SK-N-SH (cell line): Measurements from ENCODE around the gene MAB21L3. TPM values are rescaled to one million over a fixed set of nuclear protein-coding genes. Genes with fewer than 3 reads are reported as not detected.

Experiments
- CTCF ChIA-PET: fragments of 300-600, 350-600 bp; formaldehyde crosslinking; extraction: SDS; loops from one replicate; lab custom pipeline; 2021; lab: Yijun Ruan, JAX
- POLR2A ChIA-PET: fragments of 350-600 bp; sonication (Branson Sonifier 250); formaldehyde crosslinking; extraction: SDS; loops from one replicate; lab custom pipeline; 2020; ENCODE audit warnings: antibody characterized with exemption, inconsistent platforms; lab: Yijun Ruan, JAX
- DNase-seq: peaks from one replicate; pipeline ENCODE4 v3.0.0; 2012
- H2AFZ ChIP-seq: fragments of 200-600 bp; sonication (generic); 2 replicates; pipeline ENCODE4 v1.8.1; 2016; ENCODE audit warnings: antibody characterized with exemption, mild to moderate bottlenecking, low read depth
- H3F3A ChIP-seq: fragments of 200-600 bp; sonication (generic); replicated peaks from 2 replicates; pipeline ENCODE3; 2016; ENCODE audit warnings: antibody characterized with exemption, mild to moderate bottlenecking; ENCODE audit not compliant: insufficient read depth
- H3K27ac ChIP-seq, 2 experiments: fragments of 200-500 bp in 1 of 2; fragments of 200-600 bp in 1 of 2; sonication (Bioruptor generic) in 1 of 2; sonication (generic), shearing (Covaris generic) in 1 of 2; 2 replicates each; pipeline versions ENCODE4 v1.5.1 to v1.6.1; 2014 to 2016; ENCODE audit warnings: low read depth in 2 of 2, inconsistent platforms in 1 of 2, low read length in 1 of 2, mild to moderate bottlenecking in 1 of 2, mixed read lengths in 1 of 2
- H3K27me3 ChIP-seq: fragments of 200-600 bp; sonication (generic), shearing (Covaris generic); 2 replicates; pipeline ENCODE4 v1.6.1; 2016; ENCODE audit warnings: mixed run types; ENCODE audit not compliant: insufficient read depth
- H3K36me3 ChIP-seq, 2 experiments: fragments of 200-500 bp in 1 of 2; fragments of 200-600 bp in 1 of 2; sonication (Bioruptor generic) in 1 of 2; sonication (generic) in 1 of 2; replicated peaks in 1 of 2; 2 replicates each; pipeline versions ENCODE3 to v1.5.1; 2014 to 2016; ENCODE audit warnings: low read length in 1 of 2, mild to moderate bottlenecking in 1 of 2; ENCODE audit not compliant: insufficient read depth in 2 of 2, control insufficient read depth in 1 of 2
- H3K4me1 ChIP-seq, 2 experiments: fragments of 200-500 bp in 1 of 2; fragments of 200-600 bp in 1 of 2; sonication (Bioruptor generic) in 1 of 2; sonication (generic), shearing (Covaris generic) in 1 of 2; 2 replicates each; pipeline versions ENCODE4 v1.5.1 to v1.6.1; 2014 to 2016; ENCODE audit warnings: low read depth in 1 of 2, low read length in 1 of 2, mixed run types in 1 of 2; ENCODE audit not compliant: insufficient read depth in 2 of 2, control insufficient read depth in 1 of 2
- H3K4me2 ChIP-seq: fragments of 200-600 bp; sonication (generic), shearing (Covaris generic); 2 replicates; pipeline ENCODE4 v1.6.1; 2017; ENCODE audit warnings: mixed run types
- H3K4me3 ChIP-seq, 2 experiments: fragments of 200-500 bp in 1 of 2; fragments of 200-600 bp in 1 of 2; sonication (Bioruptor generic) in 1 of 2; sonication (generic), shearing (Covaris generic) in 1 of 2; 2 replicates each; pipeline versions ENCODE4 v1.5.1 to v1.8.1; 2014 to 2016; ENCODE audit warnings: low read depth in 2 of 2, inconsistent platforms in 1 of 2, low read length in 1 of 2, mild to moderate bottlenecking in 1 of 2, mixed read lengths in 1 of 2, moderate library complexity in 1 of 2
- H3K79me2 ChIP-seq: fragments of 200-600 bp; sonication (generic); 2 replicates; pipeline ENCODE4 v1.8.1; 2017; ENCODE audit warnings: mild to moderate bottlenecking; ENCODE audit not compliant: insufficient read depth
- H3K9ac ChIP-seq: fragments of 200-600 bp; sonication (generic); 2 replicates; pipeline ENCODE4 v1.6.1; 2017; ENCODE audit warnings: mixed run types
- H3K9me2 ChIP-seq: fragments of 200-600 bp; sonication (generic); 2 replicates; pipeline ENCODE4 v1.6.1; 2017; ENCODE audit warnings: mixed run types
- H3K9me3 ChIP-seq: fragments of 200-600 bp; sonication (generic); 2 replicates; pipeline ENCODE4 v1.6.1; 2017; ENCODE audit warnings: mixed run types, mild to moderate bottlenecking, moderate library complexity
- H4K20me1 ChIP-seq: fragments of 200-600 bp; sonication (generic); 2 replicates; pipeline ENCODE4 v1.6.1; 2017; ENCODE audit warnings: mild to moderate bottlenecking, mixed run types; ENCODE audit not compliant: insufficient read depth
- ELF1 ChIP-seq: IDR thresholded peaks from 2 replicates; pipeline ENCODE4 v1.4.0; 2012
- FOSL2 ChIP-seq: IDR thresholded peaks from 2 replicates; pipeline ENCODE4 v1.4.0; 2012; ENCODE audit warnings: low read depth, mild to moderate bottlenecking, moderate library complexity, borderline replicate concordance
- GABPA ChIP-seq: IDR thresholded peaks from 2 replicates; pipeline ENCODE4 v1.4.0; 2012; ENCODE audit warnings: low read depth, mild to moderate bottlenecking
- MEF2A ChIP-seq: IDR thresholded peaks from 2 replicates; pipeline ENCODE4 v1.4.0; 2012; ENCODE audit warnings: low read depth, borderline replicate concordance
- NFIC ChIP-seq: IDR thresholded peaks from 2 replicates; pipeline ENCODE4 v1.4.0; 2012; ENCODE audit warnings: borderline replicate concordance
- RAD21 ChIP-seq: IDR thresholded peaks from 2 replicates; pipeline ENCODE4 v1.6.1; 2012; ENCODE audit warnings: mild to moderate bottlenecking, low read length
- RCOR1 ChIP-seq: fragments of 150-350 bp; IDR thresholded peaks from 2 replicates; pipeline ENCODE4 v1.6.1; 2017; ENCODE audit warnings: antibody characterized with exemption, low read length
- RFX5 ChIP-seq: IDR thresholded peaks from 2 replicates; pipeline ENCODE4 v1.6.1; 2012; ENCODE audit warnings: mild to moderate bottlenecking, improper control_type of control experiment, low read length
- RXRA ChIP-seq: IDR thresholded peaks from 2 replicates; pipeline ENCODE4 v1.4.0; 2012; ENCODE audit warnings: low read depth, mild to moderate bottlenecking, borderline replicate concordance
- SIN3A ChIP-seq: IDR thresholded peaks from 2 replicates; pipeline ENCODE4 v1.6.1; 2012; ENCODE audit warnings: low read depth, mild to moderate bottlenecking, low read length, moderate library complexity, borderline replicate concordance
- SMC3 ChIP-seq: IDR thresholded peaks from 2 replicates; pipeline ENCODE4 v1.6.1; 2012; ENCODE audit warnings: low read depth, low read length, improper control_type of control experiment
- WGBS: methylation state at CpG from one replicate; pipeline ENCODE4 v1.1.6; 2017; ENCODE audit warnings: low lambda C conversion rate; 5-methylcytosine and 5-hydroxymethylcytosine counted together
- polyA plus RNA-seq, 3 experiments: library from polyadenylated mRNA; depleted of rRNA; stranded (reverse); fragments of >200 nt; gene quantifications; 2 replicates each; pipeline ENCODE4 v1.2.3, GENCODE V29; 2012
- TF ChIP-seq, protein P1 (sequence below): IDR thresholded peaks from 2 replicates; pipeline ENCODE4 v1.4.0; 2012; ENCODE audit warnings: low read depth, borderline replicate concordance
- TF ChIP-seq, protein P2 (sequence below): IDR thresholded peaks from 2 replicates; pipeline ENCODE4; 2012
- TF ChIP-seq, protein P3 (sequence below): IDR thresholded peaks from 2 replicates; pipeline ENCODE4 v1.6.1; 2012; ENCODE audit warnings: mild to moderate bottlenecking, low read depth, low read length, moderate library complexity
- TF ChIP-seq, protein P4 (sequence below): fragments of 200-600 bp; sonication (generic); IDR thresholded peaks from 2 replicates; pipeline ENCODE4 v1.6.1; 2017; ENCODE audit warnings: antibody characterized with exemption, mild to moderate bottlenecking, moderate library complexity
- TF ChIP-seq, protein P5 (sequence below): IDR thresholded peaks from 2 replicates; pipeline ENCODE4 v1.4.0; 2012; ENCODE audit warnings: low read depth, borderline replicate concordance

Gene MAB21L3
- polyA plus RNA-seq, 1 of the 3 experiments (the other 2 are of a cell fraction): not detected

DNA sequence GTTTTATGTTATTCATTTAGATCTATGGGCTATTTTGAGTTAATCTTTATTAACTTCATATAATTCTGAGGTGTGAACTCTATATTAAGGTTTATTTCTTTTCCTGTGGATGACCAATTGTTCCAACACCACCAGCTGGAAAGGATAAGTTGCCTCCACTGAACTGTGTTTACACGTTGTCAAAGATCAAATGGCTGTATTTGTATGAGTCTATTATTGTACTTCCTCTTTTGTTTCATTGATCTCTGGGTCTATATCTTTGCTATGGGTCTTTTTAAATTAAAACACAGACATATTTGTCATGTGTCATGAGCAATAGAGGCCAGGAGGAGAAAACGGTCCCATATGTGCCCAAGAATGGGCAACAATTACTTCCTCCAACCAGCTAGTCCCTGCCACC, 5.2 kb upstream of the MAB21L3 start:
- H3F3A ChIP-seq: no peaks in the 10 kb centered on the region
- POLR2A ChIA-PET: no interaction called here

DNA sequence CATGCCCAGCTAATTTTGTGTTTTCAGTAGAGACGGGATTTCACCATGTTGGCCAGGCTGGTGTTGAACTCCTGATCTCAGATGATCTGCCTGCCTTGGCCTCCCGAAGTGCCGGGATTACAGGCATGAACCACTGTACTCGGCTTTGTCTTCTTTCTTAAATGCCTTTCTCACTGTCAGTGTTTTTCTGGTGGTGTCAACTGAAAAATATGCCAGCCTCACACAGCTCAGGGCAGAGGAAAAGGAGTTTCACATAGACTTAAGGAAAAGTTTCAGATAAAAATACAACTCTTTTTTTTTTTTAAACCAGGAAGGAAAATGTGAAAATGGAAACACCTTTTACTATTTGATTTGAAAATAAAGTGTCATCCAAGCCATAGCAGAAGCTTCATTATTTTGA, 4.6 kb upstream of the MAB21L3 start:
- Histone ChIP-seq H3K4me1 (peaks cover 5 to 6% of the 10 kb centered on the region in 2 experiments; a peak in 3 of 4 replicates), H4K20me1 (no peaks in the 10 kb centered on the region), H3K9me2 (no peaks in the 10 kb centered on the region), H3K36me3 (no peaks in the 10 kb centered on the region), H3K9ac (no peak overlapping the region), H3F3A (no peaks in the 10 kb centered on the region), H3K4me3 (no peak overlapping the region), H2AFZ (no peak overlapping the region), H3K27me3 (no peaks in the 10 kb centered on the region), H3K4me2 (no peak overlapping the region), H3K79me2 (no peaks in the 10 kb centered on the region), H3K27ac (no peak overlapping the region), H3K9me3 (no peaks in the 10 kb centered on the region)
- POLR2A ChIA-PET: no interaction called here
- no peak for DNase-seq
- CTCF ChIA-PET: interaction anchor here (0.7 to 1.5 kb wide), 2 partner anchors 379 to 631 kb away, joined by 3 to 5 read pairs; no protein-coding TSS in a partner anchor
- WGBS: 69% methylated on average over 4 of the region's 4 CpGs
- TF ChIP-seq, protein P1, sequence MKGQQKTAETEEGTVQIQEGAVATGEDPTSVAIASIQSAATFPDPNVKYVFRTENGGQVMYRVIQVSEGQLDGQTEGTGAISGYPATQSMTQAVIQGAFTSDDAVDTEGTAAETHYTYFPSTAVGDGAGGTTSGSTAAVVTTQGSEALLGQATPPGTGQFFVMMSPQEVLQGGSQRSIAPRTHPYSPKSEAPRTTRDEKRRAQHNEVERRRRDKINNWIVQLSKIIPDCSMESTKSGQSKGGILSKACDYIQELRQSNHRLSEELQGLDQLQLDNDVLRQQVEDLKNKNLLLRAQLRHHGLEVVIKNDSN: no peak
- TF ChIP-seq, protein P2, sequence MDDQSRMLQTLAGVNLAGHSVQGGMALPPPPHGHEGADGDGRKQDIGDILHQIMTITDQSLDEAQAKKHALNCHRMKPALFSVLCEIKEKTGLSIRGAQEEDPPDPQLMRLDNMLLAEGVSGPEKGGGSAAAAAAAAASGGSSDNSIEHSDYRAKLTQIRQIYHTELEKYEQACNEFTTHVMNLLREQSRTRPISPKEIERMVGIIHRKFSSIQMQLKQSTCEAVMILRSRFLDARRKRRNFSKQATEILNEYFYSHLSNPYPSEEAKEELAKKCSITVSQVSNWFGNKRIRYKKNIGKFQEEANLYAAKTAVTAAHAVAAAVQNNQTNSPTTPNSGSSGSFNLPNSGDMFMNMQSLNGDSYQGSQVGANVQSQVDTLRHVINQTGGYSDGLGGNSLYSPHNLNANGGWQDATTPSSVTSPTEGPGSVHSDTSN: no peak
- no peak for TF ChIP-seq RCOR1
- TF ChIP-seq SIN3A: no peak
- no peak for TF ChIP-seq RFX5
- TF ChIP-seq, protein P3, sequence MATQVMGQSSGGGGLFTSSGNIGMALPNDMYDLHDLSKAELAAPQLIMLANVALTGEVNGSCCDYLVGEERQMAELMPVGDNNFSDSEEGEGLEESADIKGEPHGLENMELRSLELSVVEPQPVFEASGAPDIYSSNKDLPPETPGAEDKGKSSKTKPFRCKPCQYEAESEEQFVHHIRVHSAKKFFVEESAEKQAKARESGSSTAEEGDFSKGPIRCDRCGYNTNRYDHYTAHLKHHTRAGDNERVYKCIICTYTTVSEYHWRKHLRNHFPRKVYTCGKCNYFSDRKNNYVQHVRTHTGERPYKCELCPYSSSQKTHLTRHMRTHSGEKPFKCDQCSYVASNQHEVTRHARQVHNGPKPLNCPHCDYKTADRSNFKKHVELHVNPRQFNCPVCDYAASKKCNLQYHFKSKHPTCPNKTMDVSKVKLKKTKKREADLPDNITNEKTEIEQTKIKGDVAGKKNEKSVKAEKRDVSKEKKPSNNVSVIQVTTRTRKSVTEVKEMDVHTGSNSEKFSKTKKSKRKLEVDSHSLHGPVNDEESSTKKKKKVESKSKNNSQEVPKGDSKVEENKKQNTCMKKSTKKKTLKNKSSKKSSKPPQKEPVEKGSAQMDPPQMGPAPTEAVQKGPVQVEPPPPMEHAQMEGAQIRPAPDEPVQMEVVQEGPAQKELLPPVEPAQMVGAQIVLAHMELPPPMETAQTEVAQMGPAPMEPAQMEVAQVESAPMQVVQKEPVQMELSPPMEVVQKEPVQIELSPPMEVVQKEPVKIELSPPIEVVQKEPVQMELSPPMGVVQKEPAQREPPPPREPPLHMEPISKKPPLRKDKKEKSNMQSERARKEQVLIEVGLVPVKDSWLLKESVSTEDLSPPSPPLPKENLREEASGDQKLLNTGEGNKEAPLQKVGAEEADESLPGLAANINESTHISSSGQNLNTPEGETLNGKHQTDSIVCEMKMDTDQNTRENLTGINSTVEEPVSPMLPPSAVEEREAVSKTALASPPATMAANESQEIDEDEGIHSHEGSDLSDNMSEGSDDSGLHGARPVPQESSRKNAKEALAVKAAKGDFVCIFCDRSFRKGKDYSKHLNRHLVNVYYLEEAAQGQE: no peak
- no peak for TF ChIP-seq MEF2A
- no peak for TF ChIP-seq NFIC

More for the DNA sequence above, 5.2 kb upstream of the MAB21L3 start:
- Histone ChIP-seq H3K9ac (no peak overlapping the region), H2AFZ (no peak overlapping the region), H3K27me3 (no peaks in the 10 kb centered on the region), H4K20me1 (no peaks in the 10 kb centered on the region), H3K27ac (no peak overlapping the region), H3K4me1 (peaks cover 3 to 4% of the 10 kb centered on the region in 2 experiments; a peak in 3 of 4 replicates), H3K4me3 (no peak overlapping the region), H3K36me3 (no peaks in the 10 kb centered on the region), H3K79me2 (no peaks in the 10 kb centered on the region), H3K4me2 (no peak overlapping the region), H3K9me3 (no peaks in the 10 kb centered on the region), H3K9me2 (no peaks in the 10 kb centered on the region)
- WGBS: 69% methylated on average over 2 of the region's 2 CpGs
- TF ChIP-seq, protein P4, sequence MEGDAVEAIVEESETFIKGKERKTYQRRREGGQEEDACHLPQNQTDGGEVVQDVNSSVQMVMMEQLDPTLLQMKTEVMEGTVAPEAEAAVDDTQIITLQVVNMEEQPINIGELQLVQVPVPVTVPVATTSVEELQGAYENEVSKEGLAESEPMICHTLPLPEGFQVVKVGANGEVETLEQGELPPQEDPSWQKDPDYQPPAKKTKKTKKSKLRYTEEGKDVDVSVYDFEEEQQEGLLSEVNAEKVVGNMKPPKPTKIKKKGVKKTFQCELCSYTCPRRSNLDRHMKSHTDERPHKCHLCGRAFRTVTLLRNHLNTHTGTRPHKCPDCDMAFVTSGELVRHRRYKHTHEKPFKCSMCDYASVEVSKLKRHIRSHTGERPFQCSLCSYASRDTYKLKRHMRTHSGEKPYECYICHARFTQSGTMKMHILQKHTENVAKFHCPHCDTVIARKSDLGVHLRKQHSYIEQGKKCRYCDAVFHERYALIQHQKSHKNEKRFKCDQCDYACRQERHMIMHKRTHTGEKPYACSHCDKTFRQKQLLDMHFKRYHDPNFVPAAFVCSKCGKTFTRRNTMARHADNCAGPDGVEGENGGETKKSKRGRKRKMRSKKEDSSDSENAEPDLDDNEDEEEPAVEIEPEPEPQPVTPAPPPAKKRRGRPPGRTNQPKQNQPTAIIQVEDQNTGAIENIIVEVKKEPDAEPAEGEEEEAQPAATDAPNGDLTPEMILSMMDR: no peak
- no peak for TF ChIP-seq RAD21
- no peak for TF ChIP-seq SMC3
- TF ChIP-seq FOSL2: no peak
- TF ChIP-seq, protein P5, sequence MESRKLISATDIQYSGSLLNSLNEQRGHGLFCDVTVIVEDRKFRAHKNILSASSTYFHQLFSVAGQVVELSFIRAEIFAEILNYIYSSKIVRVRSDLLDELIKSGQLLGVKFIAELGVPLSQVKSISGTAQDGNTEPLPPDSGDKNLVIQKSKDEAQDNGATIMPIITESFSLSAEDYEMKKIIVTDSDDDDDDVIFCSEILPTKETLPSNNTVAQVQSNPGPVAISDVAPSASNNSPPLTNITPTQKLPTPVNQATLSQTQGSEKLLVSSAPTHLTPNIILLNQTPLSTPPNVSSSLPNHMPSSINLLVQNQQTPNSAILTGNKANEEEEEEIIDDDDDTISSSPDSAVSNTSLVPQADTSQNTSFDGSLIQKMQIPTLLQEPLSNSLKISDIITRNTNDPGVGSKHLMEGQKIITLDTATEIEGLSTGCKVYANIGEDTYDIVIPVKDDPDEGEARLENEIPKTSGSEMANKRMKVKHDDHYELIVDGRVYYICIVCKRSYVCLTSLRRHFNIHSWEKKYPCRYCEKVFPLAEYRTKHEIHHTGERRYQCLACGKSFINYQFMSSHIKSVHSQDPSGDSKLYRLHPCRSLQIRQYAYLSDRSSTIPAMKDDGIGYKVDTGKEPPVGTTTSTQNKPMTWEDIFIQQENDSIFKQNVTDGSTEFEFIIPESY: no peak
- no peak for TF ChIP-seq ELF1
- TF ChIP-seq, protein P2: no peak
- no peak for TF ChIP-seq GABPA
- no peak for TF ChIP-seq RXRA
- CTCF ChIA-PET: interaction anchor here (1.5 kb wide), 1 partner anchor 379 kb away, joined by 5 read pairs; no protein-coding TSS in a partner anchor
- DNase-seq: no peak
